A549 (cell line): ENCODE data around the gene ALDH3B1. TPM values are rescaled to one million over a fixed set of nuclear protein-coding genes. Genes with fewer than 3 reads are reported as not detected.

ENCODE experiments used
- ATAC-seq, 2 experiments: fragments of 200-7000 bp in 1 of 2; fragments of >200 bp in 1 of 2; cut with Nextera tagmentation in 1 of 2; cut with Tn5 transposase in 1 of 2; 3 replicates each; pipeline versions ENCODE4 v1.8.0 to v1.9.1; 2018 to 2020; ENCODE audit warnings: mild to moderate bottlenecking in 1 of 2, moderate library complexity in 1 of 2
- CTCF ChIA-PET: fragments of 300-600 bp; sonication (Branson Sonifier 250); formaldehyde crosslinking; extraction: SDS; loops from one replicate; lab custom pipeline; 2021; ENCODE audit warnings: antibody characterized with exemption, inconsistent platforms; lab: Yijun Ruan, JAX
- POLR2A ChIA-PET: fragments of 350-600 bp; formaldehyde crosslinking; extraction: SDS; loops from one replicate; lab custom pipeline; 2021; ENCODE audit warnings: antibody characterized with exemption, inconsistent platforms; lab: Yijun Ruan, JAX
- DNase-seq, 2 experiments: peaks; one replicate each; pipeline versions ENCODE4 v3.0.0 to v3.0.0-alpha.2; 2011 to 2016; ENCODE audit warnings: low read depth in 1 of 2, low spot score in 1 of 2
- FAIRE-seq: peaks from 2 replicates; lab custom pipeline; 2011; peaks lifted over from hg19 to GRCh38; lab: Jason Lieb, UNC
- H3K27ac ChIP-seq, 2 experiments: fragments of >200 bp; sonication (Bioruptor Twin); formaldehyde crosslinking; 3 replicates each; pipeline ENCODE4 v1.5.1; 2016 to 2017
- H3K4me1 ChIP-seq: fragments of >200 bp; sonication (Bioruptor Twin); formaldehyde crosslinking; 3 replicates; pipeline ENCODE4 v1.6.1; 2016
- H3K4me2 ChIP-seq: fragments of >200 bp; sonication (Bioruptor Twin); formaldehyde crosslinking; 3 replicates; pipeline ENCODE4 v1.6.1; 2016
- H3K4me3 ChIP-seq: fragments of >200 bp; sonication (Bioruptor Twin); formaldehyde crosslinking; 3 replicates; pipeline ENCODE4 v1.5.1; 2016
- H3K9me3 ChIP-seq: fragments of >200 bp; sonication (Bioruptor Twin); formaldehyde crosslinking; 3 replicates; pipeline ENCODE4 v1.6.1; 2016
- BHLHE40 ChIP-seq: IDR thresholded peaks from 2 replicates; pipeline ENCODE4 v1.6.1; 2012; ENCODE audit warnings: low read depth, low read length, inconsistent platforms
- CBX8 ChIP-seq: fragments of 200-600 bp; sonication (generic); IDR thresholded peaks from 2 replicates; pipeline ENCODE4 v1.6.1; 2016
- ESRRA ChIP-seq: fragments of 150-350 bp; IDR thresholded peaks from 2 replicates; pipeline ENCODE4 v1.6.1; 2014; ENCODE audit warnings: mild to moderate bottlenecking, low read length, borderline replicate concordance
- FOSL2 ChIP-seq, 2 experiments: fragments of 450-650 bp in 1 of 2; fragments of >200 bp in 1 of 2; sonication (Bioruptor Twin) in 1 of 2; formaldehyde crosslinking; IDR thresholded peaks; 2 replicates each; pipeline versions ENCODE4 v1.5.0 to v1.6.1; 2016 to 2020; ENCODE audit warnings: mild to moderate bottlenecking in 1 of 2, moderate library complexity in 1 of 2
- JUN ChIP-seq, 2 experiments: fragments of >200 bp; sonication (Bioruptor Twin); formaldehyde crosslinking; IDR thresholded peaks; 2 replicates in 1 of 2; 3 replicates in 1 of 2; pipeline ENCODE4 v1.6.1; 2016 to 2017
- JUNB ChIP-seq: fragments of >200 bp; sonication (Bioruptor Twin); formaldehyde crosslinking; IDR thresholded peaks from 2 replicates; pipeline ENCODE4 v1.6.1; 2016
- KDM5A ChIP-seq: fragments of 200-600 bp; sonication (generic); IDR thresholded peaks from 2 replicates; pipeline ENCODE4 v1.6.1; 2016; ENCODE audit warnings: antibody characterized with exemption, mild to moderate bottlenecking
- MAFK ChIP-seq: fragments of 450-650 bp; IDR thresholded peaks from 2 replicates; pipeline ENCODE4 v1.6.1; 2014; ENCODE audit not compliant: partially characterized antibody
- NFE2L2 ChIP-seq: fragments of 150-350 bp; conservative IDR thresholded peaks from 2 replicates; pipeline ENCODE4 v1.6.1; 2014; ENCODE audit warnings: low read length
- NR3C1 ChIP-seq: fragments of >200 bp; sonication (Bioruptor Twin); formaldehyde crosslinking; IDR thresholded peaks from 3 replicates; pipeline ENCODE4 v1.6.1; 2017
- POLR2AphosphoS2 ChIP-seq: conservative IDR thresholded peaks from 2 replicates; pipeline ENCODE4 v1.6.1; 2012; ENCODE audit warnings: low read length, improper control_type of control experiment, inconsistent platforms
- RARB ChIP-seq: fragments of 250-450 bp; sonication (Bioruptor Pico); IDR thresholded peaks from 2 replicates; pipeline ENCODE4 v1.8.0; 2021; ENCODE audit warnings: mild to moderate bottlenecking, moderate library complexity
- WGBS: methylation state at CpG from one replicate; pipeline ENCODE4 v1.1.6; 2017; ENCODE audit errors: missing lambda C conversion rate; 5-methylcytosine and 5-hydroxymethylcytosine counted together
- polyA plus RNA-seq, 4 experiments: library from polyadenylated mRNA; depleted of rRNA in 3 of 4; stranded (reverse); fragments of >200 nt; fragmentation: RNase III in 1 of 4; extraction: RNeasy Plus Mini Kit Qiagen cat#74134 plus additional on column Dnase treatment in 1 of 4; gene quantifications; 2 replicates in 3 of 4; 3 replicates in 1 of 4; pipeline ENCODE4 v1.2.3, GENCODE V29; 2011 to 2017
- TF ChIP-seq, protein P1 (sequence below): IDR thresholded peaks from 2 replicates; pipeline ENCODE4 v1.6.1; 2012
- TF ChIP-seq, protein P2 (sequence below): fragments of 250-450 bp; sonication (Bioruptor Pico); IDR thresholded peaks from 2 replicates; pipeline ENCODE4 v1.5.0; 2020; ENCODE audit warnings: low read depth, mild to moderate bottlenecking, moderate library complexity
- TF ChIP-seq, protein P3 (sequence below): IDR thresholded peaks from 2 replicates; pipeline ENCODE4 v1.6.1; 2012

Gene ALDH3B1
- polyA plus RNA-seq, 2 of the 4 experiments (the other 2 are of a cell fraction) = 93.7 to 130 TPM

DNA sequence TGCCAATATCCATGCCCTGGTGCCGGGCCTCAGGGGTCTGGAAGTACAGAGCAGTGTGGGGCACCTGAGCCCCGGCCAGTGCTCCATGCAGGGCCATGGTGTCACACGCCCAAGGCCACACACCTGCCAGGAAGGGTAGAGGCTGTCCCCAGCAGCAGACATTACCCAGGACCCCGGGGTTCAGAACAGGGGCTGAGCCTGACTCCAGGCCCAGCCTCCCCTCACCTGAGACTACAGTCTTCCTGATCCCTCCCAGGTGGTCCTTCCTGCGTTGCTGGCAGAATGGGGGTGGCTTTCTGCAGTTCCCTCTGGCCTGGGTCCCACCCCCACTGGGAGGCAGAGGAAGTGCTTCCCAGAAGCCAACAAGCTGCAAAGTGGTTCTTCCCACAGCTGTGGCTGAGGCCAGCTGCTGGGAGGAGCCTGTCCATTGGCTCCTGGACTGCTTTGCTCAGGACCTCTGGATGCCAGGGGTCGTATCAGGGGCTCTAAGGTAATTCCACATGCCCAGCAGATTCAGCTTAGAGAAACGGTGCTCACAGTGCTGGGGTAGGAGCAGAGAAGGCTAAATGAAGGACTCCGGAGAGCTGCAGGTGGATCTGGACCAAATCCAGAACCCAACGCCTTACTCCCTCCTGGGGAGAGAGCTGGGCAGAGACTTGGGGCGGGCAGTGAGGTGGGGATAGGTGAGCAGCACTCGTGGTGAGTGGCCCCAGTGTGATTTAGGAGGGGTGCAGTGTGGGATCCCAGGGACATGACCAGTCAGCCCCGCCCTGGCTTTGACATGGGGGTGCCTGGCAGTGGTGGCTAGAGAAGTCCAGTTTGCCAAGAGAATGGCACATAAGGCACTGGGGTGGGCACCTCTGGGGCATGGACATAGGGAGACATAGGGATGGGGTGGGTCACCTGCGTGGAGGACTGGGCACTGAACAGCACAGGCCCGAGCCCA is 41.3 kb downstream of the ALDH3B1 start:
- FAIRE-seq (no peak), DNase-seq (peak in 1 of 2 experiments; percentile 3), ATAC-seq (peak; percentile 2 to 5; a peak in 2 of 6 replicates)
- Histone ChIP-seq H3K4me1 (0 out of 3 replicates have a peak, but pooled peaks cover 3% of the 10 kb centered on the region), H3K4me2 (no peak overlapping the region), H3K27ac (no peak overlapping the region), H3K9me3 (no peaks in the 10 kb centered on the region), H3K4me3 (no peak overlapping the region)
- CTCF ChIA-PET = interaction anchor here (0.8 kb wide), 2 partner anchors 14 to 55 kb away, joined by 3 to 4 read pairs; no protein-coding TSS in a partner anchor
- POLR2A ChIA-PET = interaction anchor here (0.9 kb wide), 1 partner anchor 98 kb away, joined by 3 read pairs; no protein-coding TSS in a partner anchor
- no peak for TF ChIP-seq FOSL2 (IDR thresholded peaks at IDR 0.05)
- no peak for TF ChIP-seq FOSL2 (CRISPR knock-in tag; IDR thresholded peaks at IDR 0.05)
- no peak for TF ChIP-seq NR3C1
- TF ChIP-seq, protein P1, sequence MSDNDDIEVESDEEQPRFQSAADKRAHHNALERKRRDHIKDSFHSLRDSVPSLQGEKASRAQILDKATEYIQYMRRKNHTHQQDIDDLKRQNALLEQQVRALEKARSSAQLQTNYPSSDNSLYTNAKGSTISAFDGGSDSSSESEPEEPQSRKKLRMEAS = no peak
- no peak for TF ChIP-seq BHLHE40
- WGBS = 94% methylated on average over 11 of the region's 14 CpGs

DNA sequence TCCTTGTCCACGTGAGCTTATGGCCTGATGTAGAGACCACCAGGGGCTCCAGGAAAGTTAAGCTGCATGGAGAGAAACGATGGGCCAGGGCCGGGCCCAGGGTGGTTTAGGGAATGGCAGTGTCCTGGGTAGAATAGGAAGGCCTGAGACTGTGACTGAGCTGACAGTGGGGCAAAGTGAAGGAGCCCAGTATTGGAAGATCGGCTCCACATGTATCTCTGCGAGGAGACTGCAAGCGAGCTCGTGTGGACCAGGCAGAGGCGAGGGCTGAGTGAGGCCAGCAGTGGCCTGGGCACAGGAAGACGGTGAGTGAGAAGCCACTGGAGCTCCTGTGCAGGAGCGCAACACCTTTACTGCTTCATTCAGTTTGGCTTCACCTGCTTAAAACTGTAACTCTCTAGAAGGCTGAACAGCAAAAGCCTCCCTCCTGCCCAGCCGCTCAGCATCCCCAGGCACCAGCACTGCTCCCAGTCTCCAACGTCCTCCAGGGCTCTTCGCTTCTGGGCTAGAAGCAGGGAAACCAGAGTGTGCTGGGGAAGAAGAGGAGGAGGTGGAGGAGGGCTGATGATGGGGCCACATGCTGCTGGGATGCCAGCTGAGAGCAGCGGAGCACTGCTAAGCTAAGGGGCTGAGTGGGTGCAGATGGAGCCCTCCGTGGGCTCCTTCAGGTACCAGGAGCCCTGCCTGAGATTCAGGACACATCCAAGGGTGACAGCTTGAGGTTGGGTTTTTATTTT is 42.2 kb downstream of the ALDH3B1 start:
- Histone ChIP-seq H3K27ac (no peak overlapping the region), H3K4me2 (no peak overlapping the region), H3K9me3 (no peaks in the 10 kb centered on the region), H3K4me1 (0 out of 3 replicates have a peak, but pooled peaks cover 3% of the 10 kb centered on the region), H3K4me3 (no peak overlapping the region)
- no peak for TF ChIP-seq MAFK
- TF ChIP-seq CBX8 = no peak
- TF ChIP-seq RARB = no peak
- no peak for TF ChIP-seq JUNB
- no peak for TF ChIP-seq NFE2L2
- TF ChIP-seq, protein P2, sequence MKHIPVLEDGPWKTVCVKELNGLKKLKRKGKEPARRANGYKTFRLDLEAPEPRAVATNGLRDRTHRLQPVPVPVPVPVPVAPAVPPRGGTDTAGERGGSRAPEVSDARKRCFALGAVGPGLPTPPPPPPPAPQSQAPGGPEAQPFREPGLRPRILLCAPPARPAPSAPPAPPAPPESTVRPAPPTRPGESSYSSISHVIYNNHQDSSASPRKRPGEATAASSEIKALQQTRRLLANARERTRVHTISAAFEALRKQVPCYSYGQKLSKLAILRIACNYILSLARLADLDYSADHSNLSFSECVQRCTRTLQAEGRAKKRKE = no peak
- TF ChIP-seq ESRRA = no peak
- TF ChIP-seq FOSL2 (IDR thresholded peaks at IDR 0.05) = no peak
- TF ChIP-seq FOSL2 (CRISPR knock-in tag; IDR thresholded peaks at IDR 0.05) = no peak
- DNase-seq (no peak), FAIRE-seq (no peak), ATAC-seq (peak in 1 of 2 experiments; percentile 9; a peak in 1 of 6 replicates)
- POLR2A ChIA-PET = interaction anchor here (0.8 to 0.9 kb wide), 2 partner anchors 24 to 97 kb away, joined by 3 read pairs; no protein-coding TSS in a partner anchor
- CTCF ChIA-PET = interaction anchor here (0.8 to 1.6 kb wide), 4 partner anchors 11 to 157 kb away, joined by 3 to 4 read pairs (median 4); no protein-coding TSS in a partner anchor
- WGBS = 89% methylated on average over 15 of the region's 15 CpGs

DNA sequence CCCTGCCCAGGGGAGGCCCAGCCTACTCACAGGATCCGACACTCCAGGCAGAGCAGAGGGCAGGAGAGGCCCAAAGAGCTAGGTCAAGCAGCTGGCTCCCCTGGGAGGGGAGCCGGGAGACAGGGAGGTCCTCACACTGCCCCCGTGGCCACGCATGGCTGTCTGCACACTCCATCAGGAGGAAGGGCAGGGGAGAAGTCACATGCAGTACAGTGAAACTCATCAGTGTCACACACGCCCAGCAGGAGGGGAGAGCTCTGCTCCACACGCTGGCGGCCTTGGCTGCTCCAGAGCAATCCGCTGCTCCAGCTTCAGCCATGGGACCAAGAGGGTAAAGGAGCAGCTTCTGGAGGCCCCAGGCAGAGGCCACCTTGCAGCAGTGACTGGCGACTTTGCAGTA is 43.0 kb downstream of the ALDH3B1 start:
- Histone ChIP-seq H3K4me3 (no peak overlapping the region), H3K4me2 (no peak overlapping the region), H3K9me3 (no peaks in the 10 kb centered on the region), H3K4me1 (0 out of 3 replicates have a peak, but pooled peaks cover 3% of the 10 kb centered on the region), H3K27ac (no peak overlapping the region)
- TF ChIP-seq, protein P3, sequence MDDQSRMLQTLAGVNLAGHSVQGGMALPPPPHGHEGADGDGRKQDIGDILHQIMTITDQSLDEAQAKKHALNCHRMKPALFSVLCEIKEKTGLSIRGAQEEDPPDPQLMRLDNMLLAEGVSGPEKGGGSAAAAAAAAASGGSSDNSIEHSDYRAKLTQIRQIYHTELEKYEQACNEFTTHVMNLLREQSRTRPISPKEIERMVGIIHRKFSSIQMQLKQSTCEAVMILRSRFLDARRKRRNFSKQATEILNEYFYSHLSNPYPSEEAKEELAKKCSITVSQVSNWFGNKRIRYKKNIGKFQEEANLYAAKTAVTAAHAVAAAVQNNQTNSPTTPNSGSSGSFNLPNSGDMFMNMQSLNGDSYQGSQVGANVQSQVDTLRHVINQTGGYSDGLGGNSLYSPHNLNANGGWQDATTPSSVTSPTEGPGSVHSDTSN = 0 out of 2 replicates have a peak, but pooled peaks have one; percentile 35
- TF ChIP-seq JUN (IDR thresholded peaks at IDR 0.05) (0 out of 5 replicates have a peak, but pooled peaks of 1 of the 2 experiments have one; percentile 13), KDM5A (no peak), POLR2AphosphoS2 (peak; percentile 63; the same call in 1 of the 2 replicates)
- FAIRE-seq = no peak
- POLR2A ChIA-PET = interaction anchor here (0.8 kb wide), 1 partner anchor 25 kb away, joined by 3 read pairs; no protein-coding TSS in a partner anchor
- peak; percentile 10 to 15; a peak in 3 of 6 replicates for ATAC-seq
- CTCF ChIA-PET = interaction anchor here (0.8 to 1.6 kb wide), 3 partner anchors 12 to 156 kb away, joined by 3 to 4 read pairs (median 4); no protein-coding TSS in a partner anchor
- WGBS = 81% methylated on average over 9 of the region's 9 CpGs
- DNase-seq = no peak
